ENCODE data around the gene CENPL.
"Not testable (repeated sequence)": the region's sequence is repeated elsewhere in the genome, so short reads cannot be mapped to it uniquely, and the experiment has no call there.

Gene CENPL

GRCh38 chr1:173860065-173860464, 35.4 kb upstream of the CENPL start:
- H3K4me3 ChIP-seq (ENCODE audit: low read depth, low read length): no peak overlapping the region
- ChIA-PET POLR2A (interaction anchor here (0.8 to 1.2 kb wide), 2 partner anchors 16 to 145 kb away, joined by 3 to 6 read pairs; partner anchors contain the start of gene KLHL20), CTCF (interaction anchor here (0.7 to 1.5 kb wide), 3 partner anchors 9 to 440 kb away, joined by 3 read pairs; no protein-coding TSS in a partner anchor)
- no peaks in the 10 kb centered on the region for H3K9me3 ChIP-seq (ENCODE audit: control insufficient read depth, insufficient read depth, low read depth, low read length)
- peaks cover 32 to 86% of the 10 kb centered on the region in 2 experiments for H3K36me3 ChIP-seq (ENCODE audit: control insufficient read depth in 2 of 2, insufficient read depth in 1 of 2, low read length in 2 of 2)
- H3K4me1 ChIP-seq (ENCODE audit: control insufficient read depth, insufficient read depth, low read length): no peaks in the 10 kb centered on the region
- no peak overlapping the region for H3K27ac ChIP-seq (ENCODE audit: extremely low read depth, low read depth, low read length)
- TF ChIP-seq ZBTB21 (tag by site-specific recombination; IDR thresholded peaks at IDR 0.05) (no peak), ZBTB49 (tag by site-specific recombination; IDR thresholded peaks at IDR 0.05; ENCODE audit: low read depth) (no peak), ZNF571 (tag by site-specific recombination; IDR thresholded peaks at IDR 0.05) (no peak), ZNF692 (tag by site-specific recombination; IDR thresholded peaks at IDR 0.05) (no peak), KLF17 (tag by site-specific recombination; IDR thresholded peaks at IDR 0.05) (no peak), ZNF433 (tag by site-specific recombination; IDR thresholded peaks at IDR 0.05; ENCODE audit: low read depth) (no peak), ZNF266 (tag by site-specific recombination; IDR thresholded peaks at IDR 0.05; ENCODE audit: low read depth) (no peak), ZBTB8A (tag by site-specific recombination; IDR thresholded peaks at IDR 0.05) (no peak), ZNF223 (tag by site-specific recombination; IDR thresholded peaks at IDR 0.05) (no peak)

GRCh38 chr1:173859547-173859946, 34.9 kb upstream of the CENPL start:
- H3K27ac ChIP-seq (ENCODE audit: extremely low read depth, low read depth, low read length); H3K9me3 ChIP-seq (ENCODE audit: control insufficient read depth, insufficient read depth, low read depth, low read length); H3K4me3 ChIP-seq (ENCODE audit: low read depth, low read length); H3K4me1 ChIP-seq (ENCODE audit: control insufficient read depth, insufficient read depth, low read length); POLR2A ChIA-PET: not testable (repeated sequence)
- H3K36me3 ChIP-seq (ENCODE audit: control insufficient read depth in 2 of 2, insufficient read depth in 1 of 2, low read length in 2 of 2): peaks cover 28 to 84% of the 10 kb centered on the region in 2 experiments
- CTCF ChIA-PET: interaction anchor here (0.7 to 1.0 kb wide), 2 partner anchors 10 to 440 kb away, joined by 3 read pairs; no protein-coding TSS in a partner anchor

GRCh38 chr1:173857363-173857917, 32.8 kb upstream of the CENPL start:
- TF ChIP-seq ZNF239 (tag by site-specific recombination; IDR thresholded peaks at IDR 0.05) (no peak), EGR2 (tag by site-specific recombination; IDR thresholded peaks at IDR 0.05; ENCODE audit: low read depth) (no peak), ZNF138 (tag by site-specific recombination; IDR thresholded peaks at IDR 0.05; ENCODE audit: borderline replicate concordance) (no peak), ZNF555 (tag by site-specific recombination; conservative IDR thresholded peaks at IDR 0.05) (no peak)

More at GRCh38 chr1:173857363-173857917, 32.8 kb upstream of the CENPL start:
- Histone ChIP-seq H3K36me3 (ENCODE audit: control insufficient read depth in 2 of 2, insufficient read depth in 1 of 2, low read length in 2 of 2) (peaks cover 30 to 83% of the 10 kb centered on the region in 2 experiments), H3K4me1 (ENCODE audit: control insufficient read depth, insufficient read depth, low read length) (no peaks in the 10 kb centered on the region), H3K9me3 (ENCODE audit: control insufficient read depth, insufficient read depth, low read depth, low read length) (no peaks in the 10 kb centered on the region), H3K4me3 (ENCODE audit: low read depth, low read length) (no peak overlapping the region), H3K27ac (ENCODE audit: extremely low read depth, low read depth, low read length) (no peak overlapping the region)
- ChIA-PET CTCF (no interaction called here), POLR2A (interaction anchor here (1.4 kb wide), 1 partner anchor 11 kb away, joined by 6 read pairs; the partner anchor contains the start of genes GAS5 and ZBTB37)

Measured in HEK293 (cell line).